GM18870 (cell line): ENCODE results near the gene GAREM2.

Source experiments
- ATAC-seq: cut with Tn5 transposase; IDR thresholded peaks from one replicate; pipeline ENCODE4 v1.9.1; 2021; ENCODE audit warnings: moderate library complexity; ENCODE audit not compliant: unreplicated experiment

GAREM2 gene

GRCh38 chr2:26169226-26169625 is 3.7 kb upstream of the GAREM2 start:
- ATAC-seq, result no peak

GRCh38 chr2:26169681-26170414 is 3.0 kb upstream of the GAREM2 start:
- ATAC-seq, result no peak

GRCh38 chr2:26170795-26171194 is 2.1 kb upstream of the GAREM2 start:
- ATAC-seq, result no peak

GRCh38 chr2:26172189-26172870 is 558 bp upstream of the GAREM2 start:
- no peak for ATAC-seq

GRCh38 chr2:26173776-26174482 is 1.0 kb downstream of the GAREM2 start:
- ATAC-seq, result no peak

GRCh38 chr2:26174691-26175465 is 2.0 kb downstream of the GAREM2 start:
- ATAC-seq, result no peak

- ATAC-seq, result no peak
Observed at GRCh38 chr2:26175466-26176278, 2.8 kb downstream of the GAREM2 start.

GRCh38 chr2:26176279-26176615 is 3.4 kb downstream of the GAREM2 start:
- no peak for ATAC-seq

GRCh38 chr2:26177122-26177521 is 4.2 kb downstream of the GAREM2 start:
- no peak for ATAC-seq

GRCh38 chr2:26178246-26178645 is 5.4 kb downstream of the GAREM2 start:
- ATAC-seq, result no peak

- ATAC-seq, result no peak
Observed at GRCh38 chr2:26178746-26179436, 6.0 kb downstream of the GAREM2 start.

GRCh38 chr2:26179446-26179913 is 6.6 kb downstream of the GAREM2 start:
- ATAC-seq, result no peak

- ATAC-seq, result no peak
Observed at GRCh38 chr2:26182441-26182840, 9.6 kb downstream of the GAREM2 start.

- ATAC-seq, result no peak
Observed at GRCh38 chr2:26182887-26183630, 10.2 kb downstream of the GAREM2 start.

GRCh38 chr2:26184121-26184520 is 11.2 kb downstream of the GAREM2 start:
- ATAC-seq, result no peak

- ATAC-seq, result no peak
Observed at GRCh38 chr2:26184555-26185303, 11.8 kb downstream of the GAREM2 start.

GRCh38 chr2:26185304-26185928 is 12.5 kb downstream of the GAREM2 start:
- ATAC-seq, result no peak
